Neural crest cell (in vitro differentiated cells): Measurements from ENCODE around the gene OSBPL1A. TPM values are rescaled to one million over a fixed set of nuclear protein-coding genes. Genes with fewer than 3 reads are reported as not detected.

Source experiments
- DNase-seq: peaks from one replicate; pipeline ENCODE4 v3.0.0; 2021; ENCODE audit warnings: low read depth, mixed read lengths, low spot score
- H3K27ac Mint-ChIP-seq: one replicate; pipeline ENCODE4 v1.8.0; 2021; ENCODE audit warnings: mild to moderate bottlenecking, mixed read lengths; ENCODE audit not compliant: unreplicated experiment
- H3K27me3 Mint-ChIP-seq: 2 replicates; pipeline ENCODE4 v1.8.0; 2021; ENCODE audit warnings: low read depth, mild to moderate bottlenecking, mixed read lengths
- H3K36me3 Mint-ChIP-seq: 2 replicates; pipeline ENCODE4 v1.8.0; 2021; ENCODE audit warnings: low read depth, mild to moderate bottlenecking, mixed read lengths
- H3K4me1 Mint-ChIP-seq: 2 replicates; pipeline ENCODE4 v1.8.0; 2021; ENCODE audit warnings: mixed read lengths
- H3K4me3 Mint-ChIP-seq: one replicate; pipeline ENCODE4 v1.8.0; 2021; ENCODE audit warnings: mild to moderate bottlenecking, mixed read lengths
- H3K9me3 Mint-ChIP-seq: 2 replicates; pipeline ENCODE4 v1.8.0; 2021; ENCODE audit warnings: mixed read lengths
- total RNA-seq: library from RNA; stranded (reverse); gene quantifications from 2 replicates; pipeline ENCODE4 v1.2.1, GENCODE V29; 2021
- TF ChIP-seq, protein P1 (sequence below): fragments of 200-600 bp; sonication (generic); conservative IDR thresholded peaks from 2 replicates; pipeline ENCODE4 v1.5.0; 2021; ENCODE audit warnings: antibody characterized with exemption, mild to moderate bottlenecking

The OSBPL1A gene
- total RNA-seq, 1 donor from 2014 or later: 45.8 TPM

GRCh38 chr18:24426073-24426397, 28.4 kb upstream of the OSBPL1A start:
- Mint-ChIP-seq H3K4me3 (peak overlapping the region; percentile 91), H3K9me3 (peaks cover 3% of the 10 kb centered on the region), H3K4me1 (peaks cover 30% of the 10 kb centered on the region), H3K27me3 (peaks cover 34% of the 10 kb centered on the region), H3K36me3 (peaks cover 11% of the 10 kb centered on the region), H3K27ac (peak overlapping the region; percentile 98)
- TF ChIP-seq, protein P1, sequence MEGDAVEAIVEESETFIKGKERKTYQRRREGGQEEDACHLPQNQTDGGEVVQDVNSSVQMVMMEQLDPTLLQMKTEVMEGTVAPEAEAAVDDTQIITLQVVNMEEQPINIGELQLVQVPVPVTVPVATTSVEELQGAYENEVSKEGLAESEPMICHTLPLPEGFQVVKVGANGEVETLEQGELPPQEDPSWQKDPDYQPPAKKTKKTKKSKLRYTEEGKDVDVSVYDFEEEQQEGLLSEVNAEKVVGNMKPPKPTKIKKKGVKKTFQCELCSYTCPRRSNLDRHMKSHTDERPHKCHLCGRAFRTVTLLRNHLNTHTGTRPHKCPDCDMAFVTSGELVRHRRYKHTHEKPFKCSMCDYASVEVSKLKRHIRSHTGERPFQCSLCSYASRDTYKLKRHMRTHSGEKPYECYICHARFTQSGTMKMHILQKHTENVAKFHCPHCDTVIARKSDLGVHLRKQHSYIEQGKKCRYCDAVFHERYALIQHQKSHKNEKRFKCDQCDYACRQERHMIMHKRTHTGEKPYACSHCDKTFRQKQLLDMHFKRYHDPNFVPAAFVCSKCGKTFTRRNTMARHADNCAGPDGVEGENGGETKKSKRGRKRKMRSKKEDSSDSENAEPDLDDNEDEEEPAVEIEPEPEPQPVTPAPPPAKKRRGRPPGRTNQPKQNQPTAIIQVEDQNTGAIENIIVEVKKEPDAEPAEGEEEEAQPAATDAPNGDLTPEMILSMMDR: no peak
- DNase-seq: no peak

- Mint-ChIP-seq H3K36me3 (peaks cover 3% of the 10 kb centered on the region), H3K27ac (no peak overlapping the region), H3K4me1 (peaks cover 6% of the 10 kb centered on the region), H3K9me3 (peaks cover 3% of the 10 kb centered on the region), H3K4me3 (no peak overlapping the region), H3K27me3 (peaks cover 40% of the 10 kb centered on the region)
- no peak for DNase-seq
- TF ChIP-seq, protein P1: no peak
These were observed 24.2 kb upstream of the OSBPL1A start for GRCh38 chr18:24421831-24422230.

GRCh38 chr18:24420551-24420950, 22.9 kb upstream of the OSBPL1A start:
- TF ChIP-seq, protein P1: no peak
- no peak overlapping the region for H3K27ac Mint-ChIP-seq
- H3K9me3 Mint-ChIP-seq: no peaks in the 10 kb centered on the region
- no peaks in the 10 kb centered on the region for H3K36me3 Mint-ChIP-seq
- H3K4me1 Mint-ChIP-seq: no peaks in the 10 kb centered on the region
- H3K4me3 Mint-ChIP-seq: no peak overlapping the region
- DNase-seq: no peak
- peaks cover 37% of the 10 kb centered on the region for H3K27me3 Mint-ChIP-seq

DNA sequence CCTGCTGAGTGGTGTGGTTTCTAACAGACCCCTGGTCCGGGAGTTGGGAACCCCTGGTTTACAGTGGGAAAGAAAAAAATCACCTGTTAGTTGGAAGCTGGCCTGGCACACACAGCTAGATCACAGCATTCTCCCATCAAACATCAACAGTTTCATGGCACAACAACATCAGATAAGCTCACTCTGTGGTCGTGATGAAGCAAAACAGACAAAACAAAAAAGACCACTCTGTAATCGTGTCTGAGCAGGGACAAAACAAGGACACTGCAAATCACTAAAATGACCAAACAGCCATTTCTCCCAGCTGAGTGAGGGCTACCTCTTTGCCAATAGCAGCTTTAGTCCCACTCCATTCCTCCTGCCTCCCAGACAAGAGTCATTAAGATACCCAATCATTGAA, 19.9 kb upstream of the OSBPL1A start:
- DNase-seq: no peak
- Mint-ChIP-seq H3K27ac (peak overlapping the region; percentile 43), H3K36me3 (no peaks in the 10 kb centered on the region), H3K4me1 (no peaks in the 10 kb centered on the region), H3K9me3 (no peaks in the 10 kb centered on the region), H3K27me3 (peaks cover 23% of the 10 kb centered on the region), H3K4me3 (no peak overlapping the region)
- TF ChIP-seq, protein P1: no peak

GRCh38 chr18:24414349-24415003, 16.9 kb upstream of the OSBPL1A start:
- TF ChIP-seq, protein P1: no peak
- no peak overlapping the region for H3K4me3 Mint-ChIP-seq
- DNase-seq: no peak
- peaks cover 6% of the 10 kb centered on the region for H3K4me1 Mint-ChIP-seq
- peaks cover 12% of the 10 kb centered on the region for H3K27me3 Mint-ChIP-seq
- no peaks in the 10 kb centered on the region for H3K9me3 Mint-ChIP-seq
- H3K27ac Mint-ChIP-seq: no peak overlapping the region
- H3K36me3 Mint-ChIP-seq: no peaks in the 10 kb centered on the region
